ENCODE results near the gene HIF1AN.

The HIF1AN gene

GRCh38 chr10:100509241-100509840 is 26.4 kb upstream of the HIF1AN start:
- no peak for DNase-seq (ENCODE audit: low read depth)
- TF ChIP-seq CTCF (conservative IDR thresholded peaks at IDR 0.05; ENCODE audit: low read depth, low read length): no peak
- no peak overlapping the region for H3K4me3 ChIP-seq (ENCODE audit: low read depth, low read length)

GRCh38 chr10:100510533-100511308 is 25.0 kb upstream of the HIF1AN start:
- no peak for TF ChIP-seq CTCF (conservative IDR thresholded peaks at IDR 0.05; ENCODE audit: low read depth, low read length)
- DNase-seq (ENCODE audit: low read depth): no peak
- no peak overlapping the region for H3K4me3 ChIP-seq (ENCODE audit: low read depth, low read length)

GRCh38 chr10:100515612-100516011 is 20.1 kb upstream of the HIF1AN start:
- no peak for TF ChIP-seq CTCF (conservative IDR thresholded peaks at IDR 0.05; ENCODE audit: low read depth, low read length)
- H3K4me3 ChIP-seq (ENCODE audit: low read depth, low read length): no peak overlapping the region
- DNase-seq (ENCODE audit: low read depth): no peak

GRCh38 chr10:100516847-100517246 is 18.9 kb upstream of the HIF1AN start:
- peak; percentile 51 for DNase-seq (ENCODE audit: low read depth)
- TF ChIP-seq CTCF (conservative IDR thresholded peaks at IDR 0.05; ENCODE audit: low read depth, low read length): peak; percentile 49
- H3K4me3 ChIP-seq (ENCODE audit: low read depth, low read length): no peak overlapping the region

- H3K4me3 ChIP-seq (ENCODE audit: low read depth, low read length): peak overlapping the region; percentile 59
- DNase-seq (ENCODE audit: low read depth): peak; percentile 72
These were observed 16.9 kb upstream of the HIF1AN start for GRCh38 chr10:100518761-100519241.

GRCh38 chr10:100519311-100520051 is 16.3 kb upstream of the HIF1AN start, which contains the start of gene SEC31B:
TSS of gene SEC31B (minus strand) at chr10:100519861. CDS start at chr10:100516952, 2,909 bp downstream.
- TF ChIP-seq CTCF (conservative IDR thresholded peaks at IDR 0.05; ENCODE audit: low read depth, low read length): no peak
- H3K4me3 ChIP-seq (ENCODE audit: low read depth, low read length): peak within 1 kb of the TSS; percentile 59
- no peak for DNase-seq (ENCODE audit: low read depth)

More at GRCh38 chr10:100518761-100519241, 16.9 kb upstream of the HIF1AN start:
- TF ChIP-seq CTCF (conservative IDR thresholded peaks at IDR 0.05; ENCODE audit: low read depth, low read length): peak; percentile 70
